ENCODE data around the gene SUSD6.

The SUSD6 gene, protein sequence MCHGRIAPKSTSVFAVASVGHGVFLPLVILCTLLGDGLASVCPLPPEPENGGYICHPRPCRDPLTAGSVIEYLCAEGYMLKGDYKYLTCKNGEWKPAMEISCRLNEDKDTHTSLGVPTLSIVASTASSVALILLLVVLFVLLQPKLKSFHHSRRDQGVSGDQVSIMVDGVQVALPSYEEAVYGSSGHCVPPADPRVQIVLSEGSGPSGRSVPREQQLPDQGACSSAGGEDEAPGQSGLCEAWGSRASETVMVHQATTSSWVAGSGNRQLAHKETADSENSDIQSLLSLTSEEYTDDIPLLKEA

DNA sequence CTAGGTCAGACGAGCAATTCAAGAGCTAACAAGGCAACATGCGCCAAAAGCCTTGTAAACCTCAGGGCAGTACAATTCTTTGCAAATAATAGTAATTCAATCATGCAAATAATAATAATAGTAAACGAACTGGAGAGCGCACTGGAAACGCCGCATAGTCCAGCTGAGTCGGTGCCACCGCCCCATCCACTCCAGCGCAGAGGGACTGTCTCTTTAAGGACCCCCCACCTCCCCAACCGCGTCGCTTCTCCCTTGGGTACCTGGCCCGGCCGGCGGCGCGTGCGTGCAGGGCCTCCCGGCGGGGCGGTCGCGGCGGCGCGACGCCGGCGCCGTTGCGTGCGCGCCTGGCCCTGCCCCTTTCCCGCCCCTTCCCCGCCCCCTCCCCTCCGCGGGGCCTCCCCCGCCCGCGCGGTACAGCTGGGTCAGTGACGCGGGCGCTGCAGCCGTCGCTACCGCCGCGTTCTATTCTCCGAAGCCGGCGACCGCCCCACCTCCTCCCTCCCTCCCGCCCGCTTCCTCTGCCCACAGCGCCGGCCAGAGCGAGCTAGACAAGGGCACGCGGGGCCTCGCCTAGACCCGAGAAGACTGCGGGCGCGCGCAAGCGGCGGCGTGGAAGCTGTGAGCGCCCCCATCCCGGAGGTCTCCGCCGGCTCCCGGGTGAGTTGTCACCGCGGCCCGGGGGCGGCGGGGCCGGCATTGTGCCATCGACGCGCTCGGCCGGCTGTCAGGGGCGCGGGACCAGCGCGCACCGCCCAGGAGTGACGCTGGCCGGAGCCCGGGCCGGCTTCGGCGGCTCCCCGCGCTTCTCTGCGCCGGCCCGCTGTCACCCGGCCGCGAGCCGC lies at the start of gene SUSD6:
SUSD6 (plus strand) TSS at position 425 of the 842 bp plus-strand sequence. CDS start 46,997 bp downstream, outside the sequence.
- DNase-seq: peak; percentile 91

DNA sequence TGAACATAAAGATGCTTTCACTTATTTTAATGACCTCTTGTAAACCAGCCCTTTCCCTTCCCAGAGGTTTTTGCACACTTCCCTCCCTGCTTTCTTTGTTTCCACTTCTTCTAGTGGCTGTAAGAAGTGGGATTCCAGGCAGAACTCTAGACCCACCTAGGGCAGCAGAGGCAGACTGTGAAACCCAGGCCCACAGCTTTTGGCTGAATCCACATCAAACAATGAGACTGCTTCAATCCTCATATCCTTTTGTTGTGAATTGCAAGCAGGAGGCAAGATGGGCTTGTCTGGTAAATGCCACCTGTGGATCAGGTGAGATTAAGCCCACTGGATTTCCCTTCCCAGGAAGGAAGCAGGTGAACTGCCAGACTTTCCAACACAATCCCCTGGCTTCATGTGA lies 49.5 kb upstream of the SUSD6 start:
- DNase-seq: no peak

DNA sequence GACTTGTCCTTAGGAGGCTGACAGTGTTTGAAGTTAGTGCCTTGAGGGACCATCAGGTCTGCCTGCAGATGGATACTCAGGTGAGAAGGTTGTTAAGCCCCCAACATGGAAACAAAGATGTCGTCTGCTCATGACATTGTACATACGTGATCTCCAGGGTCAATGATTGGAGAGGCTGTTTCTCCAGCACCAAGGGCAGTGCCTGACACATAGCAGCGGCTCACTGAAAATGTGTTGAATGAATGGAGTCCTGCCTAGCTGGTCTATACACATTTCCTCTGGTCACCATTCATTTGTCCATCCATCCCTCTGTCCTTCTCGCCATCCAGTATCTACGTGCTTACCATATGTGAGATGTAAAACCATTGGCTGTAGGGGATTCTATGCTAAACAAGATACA lies 43.8 kb upstream of the SUSD6 start:
- DNase-seq: no peak

DNA sequence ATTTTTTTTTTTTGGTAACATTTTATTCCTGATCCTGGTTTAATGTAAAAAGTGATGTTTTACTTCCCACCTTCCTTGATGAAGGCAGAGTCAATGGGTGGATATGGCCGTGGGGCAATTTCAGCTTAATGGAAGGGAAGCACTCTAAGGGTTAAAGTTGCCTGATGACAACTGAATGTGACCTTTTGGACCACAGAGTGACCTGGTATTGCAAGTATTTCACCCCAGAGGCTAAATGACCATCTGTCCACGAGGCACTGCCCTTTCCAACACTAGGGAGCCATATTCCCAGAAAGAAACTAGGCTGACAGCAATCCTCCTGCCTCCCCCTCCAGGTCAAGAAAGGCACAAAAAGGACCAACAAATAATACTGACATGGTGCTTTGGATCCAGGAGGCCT lies 41.5 kb upstream of the SUSD6 start:
- DNase-seq: no peak

DNA sequence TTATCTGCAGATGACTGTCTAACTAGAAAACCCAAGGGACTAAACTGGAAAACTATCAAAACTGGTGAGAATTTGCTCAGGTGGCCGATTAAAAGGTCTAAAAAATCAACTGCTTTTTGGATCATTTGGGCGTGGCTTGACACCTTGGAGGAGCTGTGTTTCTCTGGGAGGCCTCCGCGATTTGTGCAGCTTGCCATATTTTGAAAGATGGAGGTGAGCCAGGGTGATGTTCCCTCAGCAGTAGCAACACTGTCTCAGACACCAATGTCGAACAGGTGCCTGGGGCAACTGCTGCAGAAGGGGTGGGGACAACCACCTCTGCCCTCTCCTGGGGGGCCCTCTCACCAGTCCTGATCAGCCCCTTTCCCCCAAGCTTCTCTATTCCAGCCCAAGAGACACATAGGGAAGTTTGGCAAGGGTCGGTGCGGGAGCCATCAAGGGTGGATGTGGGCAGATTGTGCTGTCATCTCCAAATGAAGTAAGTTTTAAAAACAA lies 40.5 kb upstream of the SUSD6 start:
- DNase-seq: no peak

DNA sequence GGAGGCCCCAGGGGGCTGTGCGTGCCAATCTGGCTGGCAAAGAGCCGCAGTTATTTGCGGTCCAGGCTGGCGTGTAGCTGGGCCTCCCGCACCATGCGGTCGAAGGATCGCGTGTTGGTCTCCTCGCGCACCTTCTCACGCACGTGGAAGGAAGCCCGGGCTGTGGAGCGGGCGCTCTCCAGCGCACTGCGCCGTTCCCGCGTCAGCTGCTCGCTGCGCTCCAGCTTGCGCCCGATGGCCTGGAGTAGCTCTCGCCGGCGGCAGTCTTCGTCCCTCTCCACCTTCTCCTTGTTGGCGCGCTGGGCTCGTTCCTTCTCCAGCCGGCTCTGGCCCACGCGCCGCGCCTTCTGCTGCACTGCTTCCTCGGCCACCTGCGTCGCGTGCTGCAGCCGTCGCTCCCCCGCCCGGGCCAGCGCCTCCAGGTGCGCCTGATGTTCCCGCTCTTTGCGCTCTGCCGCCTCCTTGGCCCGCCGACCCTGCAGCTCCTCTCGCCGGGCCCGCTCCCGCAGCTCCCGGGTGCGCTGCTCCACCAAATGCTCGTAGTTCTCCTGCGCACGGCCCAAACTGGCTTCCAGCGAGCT lies 39.9 kb upstream of the SUSD6 start:
- DNase-seq: no peak

DNA sequence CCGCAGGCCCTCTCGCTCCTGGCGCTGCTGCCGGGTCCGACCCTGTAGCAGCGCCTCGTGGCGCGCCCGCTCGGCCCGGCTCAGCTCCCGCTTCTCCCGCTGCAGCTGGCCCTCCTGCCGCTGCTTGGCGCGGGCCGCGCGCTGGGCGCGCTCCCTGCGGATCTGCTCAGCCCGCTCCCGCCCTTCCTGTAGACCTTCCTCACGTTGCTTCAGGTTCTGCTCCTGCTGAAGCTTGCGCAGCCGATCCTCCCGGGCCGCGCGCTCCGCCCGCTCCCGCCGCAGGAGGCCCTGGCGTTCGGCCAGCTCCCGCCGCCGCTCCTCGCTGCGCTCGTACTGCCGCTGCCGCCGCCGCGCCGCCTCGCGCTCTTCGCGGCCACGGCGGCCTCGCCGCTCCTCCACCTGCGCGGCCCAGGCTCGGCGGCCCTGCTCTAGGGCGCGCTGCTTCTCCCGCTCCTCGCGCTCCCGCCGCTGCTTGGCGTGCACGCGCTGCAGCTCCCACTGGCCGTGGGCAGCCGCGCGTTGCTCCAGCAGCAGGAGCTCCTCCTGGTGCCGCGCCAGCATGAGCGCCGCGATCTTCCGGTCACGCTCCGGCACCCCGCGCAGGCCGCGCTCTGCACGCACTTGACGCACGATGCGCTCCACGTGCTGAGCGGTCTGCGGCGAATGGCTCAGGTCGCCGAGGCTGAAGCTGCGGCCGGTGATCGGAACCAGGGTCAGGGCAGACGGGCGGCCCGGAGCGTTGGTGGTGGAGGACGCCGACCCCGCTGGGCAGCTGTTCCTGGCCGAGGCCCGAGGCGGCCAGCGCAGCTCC lies 39.2 kb upstream of the SUSD6 start:
- DNase-seq: no peak

DNA sequence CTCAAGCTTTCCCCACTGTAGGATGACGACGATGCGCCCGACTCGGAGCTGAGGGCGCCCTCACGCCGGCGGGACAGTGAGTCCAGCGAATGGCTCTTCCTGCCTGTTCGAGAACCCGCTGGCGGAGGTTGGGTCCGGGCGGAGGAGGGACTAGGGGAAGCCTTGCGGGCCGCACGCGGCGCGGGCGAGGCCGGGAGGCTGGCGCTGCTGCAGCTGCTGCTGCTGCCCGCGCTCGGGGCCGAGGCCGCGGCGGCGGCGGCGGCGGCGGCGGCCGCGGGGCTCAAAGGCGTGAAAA lies 38.6 kb upstream of the SUSD6 start:
- DNase-seq: no peak

DNA sequence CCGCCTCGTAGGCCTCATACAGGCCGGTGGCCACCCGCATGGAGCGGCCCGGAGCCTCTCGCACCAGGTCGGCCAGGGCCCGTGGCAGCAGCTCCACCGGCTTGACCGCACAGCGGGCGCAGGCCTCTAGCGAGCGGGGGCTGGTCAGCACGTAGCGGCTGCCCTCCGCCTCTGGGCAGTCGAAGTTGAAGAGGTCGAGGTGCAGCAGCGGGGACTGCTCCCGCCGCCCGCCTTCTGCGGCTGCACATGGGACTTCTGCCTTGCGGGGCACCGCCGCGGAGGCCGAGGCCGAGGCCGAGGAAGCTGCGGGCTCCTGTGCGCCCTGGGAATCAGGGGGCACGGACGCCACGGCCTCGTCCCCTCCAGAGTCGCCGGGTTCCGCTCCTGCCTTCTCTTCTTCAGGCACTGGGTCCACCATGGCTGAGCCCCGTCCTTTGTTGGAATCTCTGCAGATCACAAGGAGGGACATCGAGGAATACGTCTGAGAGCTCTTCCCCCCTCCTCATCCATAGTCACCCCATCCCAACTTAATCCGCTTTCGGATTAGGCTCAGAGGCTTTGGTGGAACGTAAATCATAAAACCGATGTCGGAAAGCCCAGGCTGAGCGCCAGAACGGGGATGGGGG lies 38.1 kb upstream of the SUSD6 start:
- DNase-seq: no peak

DNA sequence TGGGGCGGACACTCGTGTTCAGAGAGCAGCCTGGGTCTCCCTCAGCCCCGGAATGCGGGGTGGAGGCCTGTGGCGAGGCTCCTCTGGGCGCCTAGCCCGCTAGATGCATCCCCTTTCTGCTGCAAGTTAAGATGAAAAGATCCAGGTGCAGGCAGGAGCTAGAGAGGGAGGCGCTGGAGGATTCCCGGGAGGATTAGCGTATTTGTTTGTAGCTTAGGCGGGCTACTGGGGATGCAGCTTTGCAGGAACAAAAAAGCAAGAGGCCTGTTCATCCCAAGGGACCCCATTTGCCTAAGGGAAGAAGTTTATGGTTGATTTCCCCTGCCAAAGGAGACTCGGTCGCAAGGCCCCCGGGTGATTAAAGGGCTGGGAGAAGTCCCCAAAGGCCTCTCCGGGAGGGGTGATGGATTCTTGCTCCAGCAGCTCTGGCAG lies 37.5 kb upstream of the SUSD6 start:
- DNase-seq: no peak

DNA sequence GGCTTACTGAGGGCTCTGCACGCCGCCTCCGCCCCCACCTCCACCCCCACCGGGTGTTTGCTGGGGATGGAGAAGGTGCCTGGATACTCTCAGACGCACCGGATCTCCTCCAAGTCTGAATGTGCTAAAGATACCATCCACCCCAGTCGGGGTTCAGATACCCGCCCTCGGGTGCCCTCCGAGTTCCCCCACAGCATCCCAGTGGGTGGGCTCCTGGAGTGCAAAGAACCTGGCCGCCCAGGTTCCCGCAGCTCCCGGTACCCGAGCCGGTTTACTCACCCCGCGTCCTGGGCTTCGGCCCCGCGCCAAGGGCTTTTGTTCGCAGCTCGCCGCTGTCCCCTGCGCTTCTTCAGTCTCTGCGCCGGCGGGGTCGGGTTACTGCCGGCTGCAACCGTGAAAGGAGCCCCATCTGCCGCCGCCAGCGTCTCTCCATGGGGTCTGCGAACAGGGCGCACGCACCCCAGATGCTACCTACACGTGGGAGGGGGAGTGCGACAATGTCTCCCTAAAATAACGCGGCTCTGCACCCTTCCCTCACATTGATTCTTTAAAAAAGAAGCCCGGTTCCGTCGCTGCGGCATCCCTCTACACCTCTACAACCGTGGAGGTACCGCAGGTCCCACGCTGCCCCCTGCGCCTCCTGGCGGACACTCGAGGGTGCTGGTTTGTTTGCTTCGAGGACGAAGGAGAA lies 37.0 kb upstream of the SUSD6 start, which contains the start of gene CCDC177:
CCDC177 (minus strand) TSS at position 609 of the 691 bp plus-strand sequence. CDS start 1,249 bp downstream, outside the sequence.
- peak; percentile 68 to 70 for DNase-seq

DNA sequence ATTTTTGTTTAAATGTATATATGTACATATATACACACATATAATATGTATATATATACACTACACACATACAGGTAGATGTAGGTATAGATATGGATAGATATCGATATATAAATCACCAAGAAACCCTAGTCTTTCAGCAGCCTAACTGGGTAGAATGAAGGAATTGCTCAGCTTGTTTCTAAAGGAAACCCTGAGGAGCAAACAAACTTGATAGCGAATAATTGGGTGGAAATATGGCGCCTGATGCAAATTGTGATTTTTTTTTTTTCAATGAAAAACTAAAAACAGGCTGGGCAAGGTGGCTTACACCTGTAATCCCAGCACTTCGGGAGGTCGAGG lies 36.5 kb upstream of the SUSD6 start:
- no peak for DNase-seq

DNA sequence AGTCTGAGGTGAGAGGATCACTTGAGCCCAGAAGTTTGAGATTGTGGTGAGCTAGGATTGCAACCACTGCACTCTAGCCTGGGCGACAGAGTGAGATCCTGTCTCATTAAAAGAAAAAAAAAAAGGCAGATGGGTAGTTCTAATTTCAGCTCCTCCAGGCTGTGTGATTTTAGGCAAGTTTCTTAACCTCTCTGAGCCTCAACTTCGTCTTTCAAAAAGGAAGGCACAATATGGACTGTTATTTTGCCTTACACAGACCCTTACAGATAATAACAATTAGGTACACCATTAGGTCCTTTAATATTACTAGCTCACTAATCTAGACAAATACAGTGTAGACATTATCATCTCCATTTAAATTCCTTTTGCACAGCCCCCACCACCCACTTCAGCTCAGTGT lies 31.9 kb upstream of the SUSD6 start:
- no peak for DNase-seq

DNA sequence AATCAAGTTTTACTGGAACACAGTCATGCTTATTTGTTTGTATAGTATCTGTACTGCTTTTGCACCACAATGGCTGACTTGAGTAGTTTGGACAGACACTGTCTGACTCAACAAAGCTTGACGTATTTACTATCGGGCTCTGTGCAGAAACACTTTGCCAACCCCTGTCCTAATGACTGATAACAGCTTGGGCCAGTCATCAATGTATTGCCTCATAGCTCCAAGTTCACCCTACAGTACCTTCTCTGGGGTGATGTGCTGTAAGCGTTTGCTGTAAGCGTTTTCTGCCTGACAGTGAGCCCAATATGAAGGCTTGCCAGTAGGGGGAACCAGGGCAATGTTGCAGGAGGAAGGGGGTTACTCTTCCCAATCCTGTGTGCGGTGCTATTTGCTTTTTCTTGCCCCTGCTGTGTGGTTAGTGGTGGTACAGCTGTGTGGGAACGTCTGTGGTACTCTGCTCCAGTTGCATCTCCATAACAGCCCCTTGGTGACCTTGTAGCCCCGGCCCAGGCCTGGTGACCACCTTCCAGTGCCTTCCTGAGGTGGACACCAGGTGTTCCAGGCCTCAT lies 31.3 kb upstream of the SUSD6 start:
- no peak for DNase-seq

DNA sequence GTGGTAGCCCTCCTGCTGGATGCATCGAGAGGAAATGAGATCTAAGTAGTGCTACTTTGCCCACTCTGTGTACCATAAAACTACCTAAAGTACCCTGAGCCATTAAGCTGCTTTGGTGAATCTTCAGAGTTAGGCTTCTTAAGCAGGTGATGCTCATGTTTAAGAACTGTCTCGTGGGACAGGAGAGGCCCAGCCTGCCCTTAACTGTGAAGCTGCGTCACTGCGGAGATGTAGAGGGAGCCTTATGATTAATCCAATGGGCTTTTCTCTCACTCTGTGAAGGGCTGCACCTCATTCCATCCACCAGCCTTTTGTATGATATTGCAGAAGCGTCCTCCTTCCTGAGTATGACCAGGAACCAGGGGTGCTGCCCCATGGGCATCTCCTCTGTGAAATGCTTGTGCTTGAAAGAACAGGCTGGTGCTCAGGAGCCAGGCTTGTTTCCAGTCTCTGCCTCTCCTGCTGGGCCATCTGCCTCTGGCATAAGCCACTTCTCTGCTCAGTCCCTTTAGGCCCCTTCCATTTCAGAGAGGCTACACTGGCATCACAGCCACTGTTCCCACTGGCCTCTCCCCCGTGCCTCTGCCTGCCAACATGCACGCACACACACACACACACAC lies 30.0 kb upstream of the SUSD6 start:
- no peak for DNase-seq

DNA sequence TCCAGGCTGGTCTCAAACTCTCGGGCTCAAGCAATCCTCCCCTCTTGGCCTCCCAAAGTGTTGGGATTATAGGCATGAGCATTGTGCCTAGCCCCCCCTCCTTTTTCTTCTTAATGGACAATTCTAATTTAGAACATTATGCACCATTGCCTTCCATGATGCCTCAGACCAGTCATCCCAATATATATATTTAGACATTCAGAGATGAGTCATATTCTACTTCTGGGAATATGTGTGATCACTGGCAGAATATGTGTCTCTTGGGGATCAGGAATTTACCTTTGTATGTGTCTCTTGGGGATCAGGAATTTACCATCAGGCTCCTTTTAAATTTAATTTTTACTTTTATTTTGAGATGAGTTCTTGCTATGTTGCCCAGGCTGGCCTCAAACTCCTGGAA lies 29.2 kb upstream of the SUSD6 start:
- DNase-seq: no peak

DNA sequence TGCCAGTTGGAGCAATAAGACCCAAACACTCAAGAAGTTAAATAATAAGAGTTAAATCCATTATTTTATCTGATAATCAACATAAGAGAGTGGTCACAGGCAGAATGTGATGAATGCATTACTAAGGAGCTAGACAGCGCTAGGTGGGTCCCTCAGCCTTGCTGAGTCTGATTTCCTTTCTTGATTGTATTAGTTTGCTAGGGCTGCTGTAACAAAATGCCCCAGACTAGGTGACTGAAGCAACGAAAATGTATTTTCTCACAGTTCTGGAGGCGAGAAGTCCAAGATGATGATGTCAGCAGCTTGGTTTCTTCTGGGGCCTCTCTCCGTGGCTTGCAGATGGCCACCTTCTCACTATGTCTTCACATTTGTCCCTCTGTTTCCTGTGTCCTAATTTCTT lies 28.6 kb upstream of the SUSD6 start:
- no peak for DNase-seq

DNA sequence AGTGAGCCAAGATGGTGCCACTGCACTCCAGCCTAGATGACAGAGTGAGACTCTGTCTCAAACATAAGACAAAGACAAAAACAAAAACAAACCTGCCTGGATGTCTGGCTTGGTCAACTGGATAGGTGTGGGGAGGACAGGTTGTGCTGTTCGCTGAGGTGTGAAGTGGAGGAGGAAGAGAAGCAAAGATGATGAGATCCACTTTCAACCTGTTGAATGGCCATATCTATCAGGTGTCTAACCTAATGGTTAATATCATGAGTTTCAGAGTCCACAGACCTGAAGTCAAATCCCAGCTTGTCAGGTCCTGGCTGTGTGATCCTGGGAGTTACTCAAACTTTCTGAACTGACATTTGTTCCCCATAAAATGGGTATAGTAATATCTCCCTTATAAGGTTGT lies 27.0 kb upstream of the SUSD6 start:
- DNase-seq: no peak

DNA sequence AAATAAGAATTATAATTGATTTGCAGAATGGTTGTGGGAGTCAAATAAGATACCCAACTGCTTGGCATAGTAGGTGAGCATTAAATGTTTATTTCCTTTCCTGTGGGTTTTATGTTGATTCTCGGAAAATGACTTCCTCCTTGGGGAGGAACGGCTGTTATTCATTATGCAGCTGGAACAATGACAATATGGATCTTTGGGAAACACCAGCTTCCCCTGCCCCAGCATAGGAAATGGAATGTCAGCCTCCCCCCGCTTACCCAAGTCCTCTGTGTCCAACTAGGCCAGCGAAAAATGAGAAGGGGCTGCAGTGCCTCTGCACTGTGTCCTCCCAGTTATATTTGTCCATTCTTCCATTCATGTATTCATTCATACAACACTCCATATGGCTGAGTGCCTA lies 25.0 kb upstream of the SUSD6 start:
- no peak for DNase-seq

DNA sequence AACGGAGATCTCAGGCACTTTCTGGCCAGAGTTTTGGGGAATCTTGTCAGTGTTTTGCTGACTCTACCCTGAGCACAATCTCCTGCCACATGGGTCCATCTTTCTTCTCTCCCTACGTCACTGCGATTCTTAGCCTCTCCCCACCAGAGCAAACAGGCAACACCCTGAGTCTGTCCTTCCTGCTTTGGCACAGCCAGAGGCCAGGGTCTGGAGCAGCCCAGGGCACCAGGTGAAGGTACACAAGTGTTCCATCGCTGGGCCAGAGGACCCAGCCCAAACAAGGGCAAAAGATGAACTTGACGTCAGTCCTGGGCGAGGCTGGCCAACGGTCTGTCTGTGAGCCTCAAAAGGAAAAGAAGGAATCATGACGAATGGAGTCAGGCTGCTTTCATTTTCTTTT lies 24.0 kb upstream of the SUSD6 start:
- no peak for DNase-seq

DNA sequence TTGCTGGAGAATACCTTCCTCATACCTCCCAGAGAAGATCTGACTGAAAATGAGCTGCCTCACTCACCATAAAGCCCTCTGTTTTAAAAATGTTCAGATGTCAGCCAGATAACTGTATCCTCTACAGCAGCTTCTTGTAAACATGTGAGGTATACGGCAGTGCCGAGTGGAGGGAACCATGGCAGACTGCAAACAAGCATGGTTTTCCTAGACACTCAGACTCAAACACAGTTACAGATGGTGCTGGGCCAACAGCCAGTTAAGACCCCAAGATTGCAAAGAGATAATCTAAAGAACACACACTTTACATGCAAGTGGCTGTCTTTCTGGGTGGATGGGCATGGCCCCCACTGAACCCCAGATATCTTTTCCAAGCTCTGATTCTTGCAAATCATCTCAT lies 20.1 kb upstream of the SUSD6 start:
- DNase-seq: no peak
